HG03575 (cell line): ENCODE measurements around the gene SDE2.
"Not testable (repeated sequence)": the region's sequence is repeated elsewhere in the genome, so short reads cannot be mapped to it uniquely, and the experiment has no call there.

Experiments
- ATAC-seq: cut with Tn5 transposase; IDR thresholded peaks from one replicate; pipeline ENCODE4 v1.9.1; 2021; ENCODE audit not compliant: unreplicated experiment, insufficient number of reproducible peaks, low FRiP score; ENCODE audit errors: extremely low read depth

SDE2 gene

GRCh38 chr1:226009650-226010044, 10.5 kb upstream of the SDE2 start:
- no peak for ATAC-seq

GRCh38 chr1:226007126-226007892, 8.2 kb upstream of the SDE2 start:
- not testable (repeated sequence) for ATAC-seq

- ATAC-seq: no peak
Measured at GRCh38 chr1:226006686-226007085, 7.5 kb upstream of the SDE2 start.

GRCh38 chr1:226004396-226004795, 5.3 kb upstream of the SDE2 start:
- no peak for ATAC-seq

- ATAC-seq: no peak
Measured at GRCh38 chr1:226003502-226004170, 4.5 kb upstream of the SDE2 start.

- no peak for ATAC-seq
Measured at GRCh38 chr1:226002667-226003501, 3.7 kb upstream of the SDE2 start.

GRCh38 chr1:226001963-226002666, 3.0 kb upstream of the SDE2 start:
- no peak for ATAC-seq

- ATAC-seq: no peak
Measured at GRCh38 chr1:226001088-226001487, 1.9 kb upstream of the SDE2 start.

- not testable (repeated sequence) for ATAC-seq
Measured at GRCh38 chr1:226000493-226001081, 1.4 kb upstream of the SDE2 start.

- no peak for ATAC-seq
Measured at GRCh38 chr1:225999912-226000337, 782 bp upstream of the SDE2 start.

GRCh38 chr1:225998560-225999226, 450 bp downstream of the SDE2 start:
- ATAC-seq: no peak

GRCh38 chr1:225996946-225997545, 2.1 kb downstream of the SDE2 start:
- no peak for ATAC-seq

- ATAC-seq: no peak
Measured at GRCh38 chr1:225995919-225996864, 3.0 kb downstream of the SDE2 start.

GRCh38 chr1:225990705-225991464, 8.3 kb downstream of the SDE2 start:
- ATAC-seq: no peak

GRCh38 chr1:225987491-225988316, 11.4 kb downstream of the SDE2 start:
- no peak for ATAC-seq
